Keratinocyte (primary cell): ENCODE results near the gene TRIM21.

Experiments used
- EZH2 ChIP-seq: IDR thresholded peaks from one replicate; pipeline ENCODE4 v1.6.1; 2012; ENCODE audit warnings: inconsistent platforms, mild to moderate bottlenecking, low read length, moderate library complexity
- TF ChIP-seq, protein P1 (sequence below), 3 experiments: IDR thresholded peaks in 1 of 3; conservative IDR thresholded peaks in 1 of 3; optimal IDR thresholded peaks in 1 of 3; 2 replicates in 2 of 3; 3 replicates in 1 of 3; pipeline versions ENCODE3 to v1.5.1; 2011; ENCODE audit warnings: low read length in 3 of 3, mild to moderate bottlenecking in 3 of 3, moderate library complexity in 2 of 3, control low read depth in 1 of 3, inconsistent platforms in 1 of 3; ENCODE audit not compliant: insufficient read depth in 2 of 3; ENCODE audit errors: extremely low read depth in 1 of 3

DNA sequence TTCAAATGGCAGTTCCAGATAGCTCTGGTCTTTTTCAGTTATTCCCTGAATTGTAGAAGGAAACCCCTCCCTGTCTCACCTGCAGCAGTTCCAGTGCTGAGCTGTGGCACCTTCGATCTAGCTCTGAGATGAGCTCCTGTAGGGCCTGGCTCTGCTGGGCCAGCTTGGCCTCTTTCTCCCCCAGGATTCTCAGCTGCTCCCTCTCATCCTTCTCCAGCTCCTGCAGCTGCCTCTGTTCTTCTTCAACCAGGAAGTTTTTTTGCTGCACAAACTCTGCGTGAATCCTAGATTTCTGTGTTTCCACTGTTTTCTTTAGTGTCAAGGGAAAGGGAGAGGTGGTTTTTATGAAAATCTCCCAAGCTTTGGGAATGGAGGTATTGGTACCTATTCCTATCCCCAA lies 5.3 kb downstream of the TRIM21 start:
- TF ChIP-seq, protein P1, sequence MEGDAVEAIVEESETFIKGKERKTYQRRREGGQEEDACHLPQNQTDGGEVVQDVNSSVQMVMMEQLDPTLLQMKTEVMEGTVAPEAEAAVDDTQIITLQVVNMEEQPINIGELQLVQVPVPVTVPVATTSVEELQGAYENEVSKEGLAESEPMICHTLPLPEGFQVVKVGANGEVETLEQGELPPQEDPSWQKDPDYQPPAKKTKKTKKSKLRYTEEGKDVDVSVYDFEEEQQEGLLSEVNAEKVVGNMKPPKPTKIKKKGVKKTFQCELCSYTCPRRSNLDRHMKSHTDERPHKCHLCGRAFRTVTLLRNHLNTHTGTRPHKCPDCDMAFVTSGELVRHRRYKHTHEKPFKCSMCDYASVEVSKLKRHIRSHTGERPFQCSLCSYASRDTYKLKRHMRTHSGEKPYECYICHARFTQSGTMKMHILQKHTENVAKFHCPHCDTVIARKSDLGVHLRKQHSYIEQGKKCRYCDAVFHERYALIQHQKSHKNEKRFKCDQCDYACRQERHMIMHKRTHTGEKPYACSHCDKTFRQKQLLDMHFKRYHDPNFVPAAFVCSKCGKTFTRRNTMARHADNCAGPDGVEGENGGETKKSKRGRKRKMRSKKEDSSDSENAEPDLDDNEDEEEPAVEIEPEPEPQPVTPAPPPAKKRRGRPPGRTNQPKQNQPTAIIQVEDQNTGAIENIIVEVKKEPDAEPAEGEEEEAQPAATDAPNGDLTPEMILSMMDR (optimal IDR thresholded peaks at IDR 0.05 in 1 of 3, IDR thresholded peaks at IDR 0.05 in 1 of 3, conservative IDR thresholded peaks at IDR 0.05 in 1 of 3; ENCODE audit: extremely low read depth in 1 of 3, insufficient read depth in 2 of 3, low read length in 3 of 3), result no peak
- TF ChIP-seq EZH2, result no peak
